Tibial nerve (tissue), 4 donors: ENCODE results near the gene CACNG5.

Experiments used
- EP300 ChIP-seq, 2 donors: sonication (generic); formaldehyde crosslinking; IDR thresholded peaks; one replicate each; pipeline ENCODE4 v1.6.1; 2017; ENCODE audit warnings: antibody characterized with exemption in 2 of 2, mild to moderate bottlenecking in 1 of 2
- POLR2A ChIP-seq, 2 donors: fragments of 450-650 bp; IDR thresholded peaks; one replicate each; pipeline ENCODE4 v1.6.1; 2017; ENCODE audit warnings: antibody characterized with exemption in 2 of 2, mild to moderate bottlenecking in 2 of 2, moderate library complexity in 2 of 2
- TF ChIP-seq, protein P1 (sequence below), 5 experiments: fragments of 200-600 bp in 3 of 5; fragments of 450-650 bp in 2 of 5; sonication (generic) in 3 of 5; IDR thresholded peaks; one replicate each; pipeline ENCODE4 v1.5.1; 2016 to 2019; ENCODE audit warnings: antibody characterized with exemption in 5 of 5, mild to moderate bottlenecking in 3 of 5, moderate library complexity in 2 of 5

DNA sequence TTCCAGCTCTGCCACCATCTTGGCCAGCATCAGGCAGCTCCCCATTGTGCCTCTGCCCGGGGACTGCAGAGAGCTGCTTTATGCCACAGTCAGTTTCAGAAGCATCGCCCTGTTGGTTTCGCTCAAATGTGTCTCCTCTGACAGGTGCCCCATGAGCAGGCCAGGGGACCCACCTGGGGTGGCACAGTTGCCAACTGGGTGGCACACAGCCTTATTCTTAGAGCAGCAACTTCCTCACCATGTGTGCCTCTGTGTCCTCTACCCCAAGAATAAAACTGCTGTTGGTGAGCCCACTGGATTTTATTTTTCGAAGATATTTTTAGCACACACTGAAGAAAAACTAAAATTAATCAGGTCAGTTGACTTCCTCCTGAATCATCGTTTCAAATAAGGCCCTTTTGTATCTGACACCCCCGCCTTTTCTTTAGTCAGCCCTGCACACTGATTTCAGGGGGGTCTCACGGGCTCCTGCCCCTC, 44.9 kb upstream of the CACNG5 start:
- TF ChIP-seq POLR2A (IDR thresholded peaks at IDR 0.05) (no peak), EP300 (IDR thresholded peaks at IDR 0.05) (no peak)
- TF ChIP-seq, protein P1, sequence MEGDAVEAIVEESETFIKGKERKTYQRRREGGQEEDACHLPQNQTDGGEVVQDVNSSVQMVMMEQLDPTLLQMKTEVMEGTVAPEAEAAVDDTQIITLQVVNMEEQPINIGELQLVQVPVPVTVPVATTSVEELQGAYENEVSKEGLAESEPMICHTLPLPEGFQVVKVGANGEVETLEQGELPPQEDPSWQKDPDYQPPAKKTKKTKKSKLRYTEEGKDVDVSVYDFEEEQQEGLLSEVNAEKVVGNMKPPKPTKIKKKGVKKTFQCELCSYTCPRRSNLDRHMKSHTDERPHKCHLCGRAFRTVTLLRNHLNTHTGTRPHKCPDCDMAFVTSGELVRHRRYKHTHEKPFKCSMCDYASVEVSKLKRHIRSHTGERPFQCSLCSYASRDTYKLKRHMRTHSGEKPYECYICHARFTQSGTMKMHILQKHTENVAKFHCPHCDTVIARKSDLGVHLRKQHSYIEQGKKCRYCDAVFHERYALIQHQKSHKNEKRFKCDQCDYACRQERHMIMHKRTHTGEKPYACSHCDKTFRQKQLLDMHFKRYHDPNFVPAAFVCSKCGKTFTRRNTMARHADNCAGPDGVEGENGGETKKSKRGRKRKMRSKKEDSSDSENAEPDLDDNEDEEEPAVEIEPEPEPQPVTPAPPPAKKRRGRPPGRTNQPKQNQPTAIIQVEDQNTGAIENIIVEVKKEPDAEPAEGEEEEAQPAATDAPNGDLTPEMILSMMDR (IDR thresholded peaks at IDR 0.05): no peak
